Measurements from ENCODE around the gene FSCN2.

GRCh38 chr17:81502471-81503017, 25.6 kb upstream of the FSCN2 start:
- TF ChIP-seq CTCF (IDR thresholded peaks at IDR 0.05 in 4 of 5, conservative IDR thresholded peaks at IDR 0.05 in 1 of 5), result no peak
- TF ChIP-seq POLR2A (IDR thresholded peaks at IDR 0.05), result no peak
